ENCODE measurements around the gene CACNA1C. TPM values are rescaled to one million over a fixed set of nuclear protein-coding genes. Genes with fewer than 3 reads are reported as not detected.

Gene CACNA1C
- total RNA-seq, 1 experiment from 2014 or later: 3.7 TPM

DNA sequence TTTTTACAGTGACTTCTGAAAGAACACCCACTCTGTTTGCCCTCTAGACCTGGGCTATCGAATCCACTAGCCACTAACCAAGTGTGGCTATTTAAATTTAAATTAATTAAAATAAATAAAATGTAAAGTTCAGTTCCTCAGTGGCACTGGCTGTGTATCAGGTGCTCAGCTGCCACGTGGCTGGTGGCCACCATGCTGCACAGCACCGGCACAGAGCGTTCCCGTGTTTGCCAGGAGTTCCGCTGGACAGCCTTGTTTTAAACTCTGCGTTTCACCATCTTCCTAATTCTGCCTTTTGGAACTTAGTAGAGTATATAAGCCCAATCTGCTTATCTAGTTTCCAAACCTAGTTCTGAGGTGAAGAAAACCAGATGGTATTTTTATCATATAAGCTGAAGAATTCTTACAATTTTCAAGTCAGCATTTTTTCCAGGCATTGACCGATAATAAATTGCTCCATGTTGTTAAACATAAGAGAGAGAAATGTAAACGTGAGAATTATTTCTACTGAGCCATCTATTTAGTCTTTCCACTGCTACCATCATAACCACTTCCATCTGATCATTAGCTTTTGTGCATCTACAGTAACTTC lies 339.0 kb downstream of the CACNA1C start:
- Histone ChIP-seq H3K9me3 (ENCODE audit: low read depth, low read length, poor library complexity, severe bottlenecking) (no peaks in the 10 kb centered on the region), H3K36me3 (ENCODE audit: insufficient read depth, low read length, poor library complexity, severe bottlenecking) (no peaks in the 10 kb centered on the region), H3K27me3 (replicated peaks; ENCODE audit: insufficient read depth, low read depth, low read length, poor library complexity) (no peaks in the 10 kb centered on the region), H3K27ac (ENCODE audit: low read depth, low read length, poor library complexity, severe bottlenecking) (no peak overlapping the region), H3K4me1 (ENCODE audit: insufficient read depth, low read length, poor library complexity, severe bottlenecking) (no peaks in the 10 kb centered on the region), H3K4me3 (ENCODE audit: low read depth, low read length, poor library complexity, severe bottlenecking) (no peak overlapping the region)
- POLR2A ChIA-PET (ENCODE audit: low non-redundant PET): interaction anchor here (0.7 kb wide), 1 partner anchor 241 kb away, joined by 5 read pairs; no protein-coding TSS in a partner anchor
- no peak for DNase-seq (ENCODE audit: low spot score)
- TF ChIP-seq, protein P1, sequence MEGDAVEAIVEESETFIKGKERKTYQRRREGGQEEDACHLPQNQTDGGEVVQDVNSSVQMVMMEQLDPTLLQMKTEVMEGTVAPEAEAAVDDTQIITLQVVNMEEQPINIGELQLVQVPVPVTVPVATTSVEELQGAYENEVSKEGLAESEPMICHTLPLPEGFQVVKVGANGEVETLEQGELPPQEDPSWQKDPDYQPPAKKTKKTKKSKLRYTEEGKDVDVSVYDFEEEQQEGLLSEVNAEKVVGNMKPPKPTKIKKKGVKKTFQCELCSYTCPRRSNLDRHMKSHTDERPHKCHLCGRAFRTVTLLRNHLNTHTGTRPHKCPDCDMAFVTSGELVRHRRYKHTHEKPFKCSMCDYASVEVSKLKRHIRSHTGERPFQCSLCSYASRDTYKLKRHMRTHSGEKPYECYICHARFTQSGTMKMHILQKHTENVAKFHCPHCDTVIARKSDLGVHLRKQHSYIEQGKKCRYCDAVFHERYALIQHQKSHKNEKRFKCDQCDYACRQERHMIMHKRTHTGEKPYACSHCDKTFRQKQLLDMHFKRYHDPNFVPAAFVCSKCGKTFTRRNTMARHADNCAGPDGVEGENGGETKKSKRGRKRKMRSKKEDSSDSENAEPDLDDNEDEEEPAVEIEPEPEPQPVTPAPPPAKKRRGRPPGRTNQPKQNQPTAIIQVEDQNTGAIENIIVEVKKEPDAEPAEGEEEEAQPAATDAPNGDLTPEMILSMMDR (conservative IDR thresholded peaks at IDR 0.05; ENCODE audit: low read depth, low read length): no peak
- TF ChIP-seq EZH2 (IDR thresholded peaks at IDR 0.05; ENCODE audit: borderline replicate concordance, low read depth, low read length, poor library complexity, severe bottlenecking): no peak
- CTCF ChIA-PET: no interaction called here
- BruUV-seq (replicated peaks): no TSS peak
- intact Hi-C loops (cut with micrococcal nuclease; ENCODE audit: unreplicated experiment): no loop called here

GRCh38 chr12:2393016-2393415 lies 340.2 kb downstream of the CACNA1C start:
- H3K27ac ChIP-seq (ENCODE audit: low read depth, low read length, poor library complexity, severe bottlenecking): no peak overlapping the region
- H3K9me3 ChIP-seq (ENCODE audit: low read depth, low read length, poor library complexity, severe bottlenecking): no peaks in the 10 kb centered on the region
- ChIA-PET POLR2A (ENCODE audit: low non-redundant PET) (no interaction called here), CTCF (no interaction called here)
- H3K4me1 ChIP-seq (ENCODE audit: insufficient read depth, low read length, poor library complexity, severe bottlenecking): no peaks in the 10 kb centered on the region
- DNase-seq (ENCODE audit: low spot score): no peak
- no peaks in the 10 kb centered on the region for H3K36me3 ChIP-seq (ENCODE audit: insufficient read depth, low read length, poor library complexity, severe bottlenecking)
- H3K27me3 ChIP-seq (replicated peaks; ENCODE audit: insufficient read depth, low read depth, low read length, poor library complexity): no peaks in the 10 kb centered on the region
- intact Hi-C loops (cut with micrococcal nuclease; ENCODE audit: unreplicated experiment): no loop called here
- no peak overlapping the region for H3K4me3 ChIP-seq (ENCODE audit: low read depth, low read length, poor library complexity, severe bottlenecking)
- TF ChIP-seq, protein P1 (conservative IDR thresholded peaks at IDR 0.05; ENCODE audit: low read depth, low read length): no peak
- BruUV-seq (replicated peaks): no TSS peak

GRCh38 chr12:2393996-2394395 lies 341.2 kb downstream of the CACNA1C start:
- ChIA-PET POLR2A (ENCODE audit: low non-redundant PET) (no interaction called here), CTCF (no interaction called here)
- Histone ChIP-seq H3K36me3 (ENCODE audit: insufficient read depth, low read length, poor library complexity, severe bottlenecking) (no peaks in the 10 kb centered on the region), H3K4me3 (ENCODE audit: low read depth, low read length, poor library complexity, severe bottlenecking) (no peak overlapping the region), H3K9me3 (ENCODE audit: low read depth, low read length, poor library complexity, severe bottlenecking) (no peaks in the 10 kb centered on the region), H3K4me1 (ENCODE audit: insufficient read depth, low read length, poor library complexity, severe bottlenecking) (no peaks in the 10 kb centered on the region), H3K27me3 (replicated peaks; ENCODE audit: insufficient read depth, low read depth, low read length, poor library complexity) (no peaks in the 10 kb centered on the region), H3K27ac (ENCODE audit: low read depth, low read length, poor library complexity, severe bottlenecking) (no peak overlapping the region)
- intact Hi-C loops (cut with micrococcal nuclease; ENCODE audit: unreplicated experiment): no loop called here
- no peak for DNase-seq (ENCODE audit: low spot score)
- BruUV-seq (replicated peaks): no TSS peak
- TF ChIP-seq, protein P1 (conservative IDR thresholded peaks at IDR 0.05; ENCODE audit: low read depth, low read length): no peak
- no peak for TF ChIP-seq EZH2 (IDR thresholded peaks at IDR 0.05; ENCODE audit: borderline replicate concordance, low read depth, low read length, poor library complexity, severe bottlenecking)

Measured in A673 (cell line).